ENCODE data around the gene TMPRSS4. TPM values are rescaled to one million over a fixed set of nuclear protein-coding genes. Genes with fewer than 3 reads are reported as not detected.
A peak's percentile ranks its signal among the peaks of the same experiment; 100 is the strongest.

The TMPRSS4 gene
- total RNA-seq, 2 donors from 2014 or later = not detected

DNA sequence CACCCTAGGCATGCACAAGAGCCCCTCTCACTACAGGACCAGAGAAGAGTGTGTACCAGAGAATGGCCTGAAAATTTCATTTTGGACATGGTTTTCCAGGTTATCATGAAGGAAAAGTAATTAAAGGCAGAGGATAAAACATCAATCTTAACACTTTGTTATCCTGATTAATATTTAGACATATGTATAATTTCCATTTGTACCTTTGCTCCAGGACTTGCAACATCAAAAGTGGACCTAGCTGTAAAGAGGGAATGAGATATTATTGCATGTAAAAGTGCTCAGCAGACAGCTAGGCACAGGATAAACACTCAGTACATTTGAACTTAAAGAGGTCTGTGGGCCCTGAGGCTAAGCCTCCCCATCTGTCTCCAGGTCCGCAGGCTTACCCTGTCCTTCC lies 77.8 kb downstream of the TMPRSS4 start:
- ATAC-seq (no peak), DNase-seq (no peak)
- Mint-ChIP-seq H3K27me3 (peaks cover 82% of the 10 kb centered on the region), H3K27ac (no peak overlapping the region), H3K36me3 (ENCODE audit: low read depth) (no peaks in the 10 kb centered on the region), H3K4me1 (peaks cover 7% of the 10 kb centered on the region), H3K4me3 (no peak overlapping the region)
- no peaks in the 10 kb centered on the region for H3K9me3 ChIP-seq (ENCODE audit: control insufficient read depth, low read length, poor library complexity, severe bottlenecking)

GRCh38 chr11:118155776-118156530 lies 79.1 kb downstream of the TMPRSS4 start:
- no peak overlapping the region for H3K27ac Mint-ChIP-seq
- H3K36me3 Mint-ChIP-seq (ENCODE audit: low read depth) = no peaks in the 10 kb centered on the region
- peaks cover 73% of the 10 kb centered on the region for H3K27me3 Mint-ChIP-seq
- H3K9me3 ChIP-seq (ENCODE audit: control insufficient read depth, low read length, poor library complexity, severe bottlenecking) = no peaks in the 10 kb centered on the region
- H3K4me3 Mint-ChIP-seq = no peak overlapping the region
- DNase-seq = no peak
- no peak for ATAC-seq
- peaks cover 7% of the 10 kb centered on the region for H3K4me1 Mint-ChIP-seq

- ATAC-seq (peak; percentile 63), DNase-seq (no peak)
- H3K27ac Mint-ChIP-seq = no peak overlapping the region
- H3K9me3 ChIP-seq (ENCODE audit: control insufficient read depth, low read length, poor library complexity, severe bottlenecking) = no peaks in the 10 kb centered on the region
- peaks cover 70% of the 10 kb centered on the region for H3K27me3 Mint-ChIP-seq
- peaks cover 7% of the 10 kb centered on the region for H3K4me1 Mint-ChIP-seq
- peak overlapping the region; percentile 55 for H3K4me3 Mint-ChIP-seq
- no peaks in the 10 kb centered on the region for H3K36me3 Mint-ChIP-seq (ENCODE audit: low read depth)
Measured at GRCh38 chr11:118156531-118157185, 79.8 kb downstream of the TMPRSS4 start.

GRCh38 chr11:118157186-118157895 lies 80.5 kb downstream of the TMPRSS4 start:
- Mint-ChIP-seq H3K4me1 (peaks cover 7% of the 10 kb centered on the region), H3K36me3 (ENCODE audit: low read depth) (no peaks in the 10 kb centered on the region), H3K27ac (no peak overlapping the region), H3K4me3 (no peak overlapping the region), H3K27me3 (peaks cover 69% of the 10 kb centered on the region)
- ATAC-seq = no peak
- no peaks in the 10 kb centered on the region for H3K9me3 ChIP-seq (ENCODE audit: control insufficient read depth, low read length, poor library complexity, severe bottlenecking)
- DNase-seq = no peak

GRCh38 chr11:118161786-118162185 lies 84.9 kb downstream of the TMPRSS4 start:
- Mint-ChIP-seq H3K4me3 (no peak overlapping the region), H3K27ac (no peak overlapping the region), H3K36me3 (ENCODE audit: low read depth) (no peaks in the 10 kb centered on the region), H3K27me3 (peaks cover 54% of the 10 kb centered on the region), H3K4me1 (peaks cover 4% of the 10 kb centered on the region)
- ATAC-seq (no peak), DNase-seq (no peak)
- no peaks in the 10 kb centered on the region for H3K9me3 ChIP-seq (ENCODE audit: control insufficient read depth, low read length, poor library complexity, severe bottlenecking)

DNA sequence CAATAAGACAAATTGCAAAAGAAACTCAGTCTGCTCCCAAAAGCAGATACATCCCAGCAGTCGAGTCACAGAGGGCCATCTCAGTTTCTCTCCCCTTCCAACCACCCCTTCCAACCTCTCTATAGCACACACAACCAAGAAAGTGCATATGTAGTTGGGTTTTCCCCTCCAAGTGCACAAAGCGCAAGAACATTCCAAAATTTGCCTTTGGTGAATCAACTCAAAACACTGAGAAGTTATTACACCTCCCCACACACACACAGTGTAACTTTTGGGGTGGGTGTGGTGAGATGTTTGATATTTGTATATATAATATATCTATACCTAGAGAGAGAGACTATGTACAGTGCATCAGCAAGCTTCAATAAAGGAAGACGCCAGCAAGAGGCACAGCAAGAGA lies 86.0 kb downstream of the TMPRSS4 start:
- ATAC-seq (no peak), DNase-seq (no peak)
- Mint-ChIP-seq H3K4me1 (peaks cover under 1% of the 10 kb centered on the region), H3K36me3 (ENCODE audit: low read depth) (no peaks in the 10 kb centered on the region), H3K4me3 (no peak overlapping the region), H3K27me3 (peaks cover 50% of the 10 kb centered on the region), H3K27ac (no peak overlapping the region)
- no peaks in the 10 kb centered on the region for H3K9me3 ChIP-seq (ENCODE audit: control insufficient read depth, low read length, poor library complexity, severe bottlenecking)

DNA sequence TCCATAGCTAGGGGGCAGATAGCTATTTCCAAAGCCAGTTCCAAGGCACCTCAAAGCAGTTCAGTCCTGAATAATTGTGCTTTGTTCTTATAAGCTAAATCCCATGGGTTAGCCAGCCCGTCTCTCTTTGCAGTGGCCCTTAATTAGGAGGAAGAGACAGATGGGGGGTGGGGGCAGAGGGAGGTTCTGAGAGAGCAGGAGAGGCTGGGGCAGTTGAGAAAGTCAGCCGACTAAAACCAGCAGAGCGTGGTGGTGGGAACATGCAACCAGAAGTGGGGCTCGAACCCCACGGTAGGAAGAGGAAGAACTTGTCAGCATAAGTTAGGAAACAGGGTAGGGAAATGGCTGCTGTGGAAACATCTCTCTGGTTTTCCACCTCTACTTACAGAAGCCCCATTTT lies 86.6 kb downstream of the TMPRSS4 start:
- no peaks in the 10 kb centered on the region for H3K9me3 ChIP-seq (ENCODE audit: control insufficient read depth, low read length, poor library complexity, severe bottlenecking)
- Mint-ChIP-seq H3K4me3 (no peak overlapping the region), H3K4me1 (peaks cover under 1% of the 10 kb centered on the region), H3K36me3 (ENCODE audit: low read depth) (no peaks in the 10 kb centered on the region), H3K27ac (no peak overlapping the region), H3K27me3 (peaks cover 47% of the 10 kb centered on the region)
- ATAC-seq = no peak
- DNase-seq = no peak

DNA sequence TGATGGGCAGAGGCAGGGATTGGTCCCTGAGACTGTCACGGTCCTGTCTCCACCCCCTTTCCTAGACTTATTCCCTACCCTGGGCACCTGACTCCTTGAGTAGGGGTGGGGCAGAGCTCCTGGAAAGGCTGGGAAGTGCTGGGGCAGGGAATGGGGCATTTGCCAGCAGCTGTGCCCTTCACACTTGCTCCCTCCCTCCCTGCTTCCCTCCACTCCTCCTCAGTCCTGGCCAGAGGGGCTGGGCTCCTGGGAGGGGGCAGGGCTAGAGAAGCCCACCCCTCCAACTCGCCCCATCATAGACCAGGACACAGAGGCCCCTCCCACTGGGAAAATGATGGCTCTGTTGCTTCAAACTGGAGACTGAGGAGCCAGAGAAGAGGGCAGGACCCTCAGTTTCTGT lies 88.0 kb downstream of the TMPRSS4 start:
- no peak overlapping the region for H3K27ac Mint-ChIP-seq
- no peaks in the 10 kb centered on the region for H3K36me3 Mint-ChIP-seq (ENCODE audit: low read depth)
- peaks cover 2% of the 10 kb centered on the region for H3K4me1 Mint-ChIP-seq
- H3K4me3 Mint-ChIP-seq = no peak overlapping the region
- no peak for DNase-seq
- no peak for ATAC-seq
- no peaks in the 10 kb centered on the region for H3K9me3 ChIP-seq (ENCODE audit: control insufficient read depth, low read length, poor library complexity, severe bottlenecking)
- peaks cover 42% of the 10 kb centered on the region for H3K27me3 Mint-ChIP-seq

- Mint-ChIP-seq H3K4me1 (peaks cover 7% of the 10 kb centered on the region), H3K27me3 (peaks cover 42% of the 10 kb centered on the region), H3K27ac (no peak overlapping the region), H3K36me3 (ENCODE audit: low read depth) (no peaks in the 10 kb centered on the region), H3K4me3 (no peak overlapping the region)
- DNase-seq (no peak), ATAC-seq (no peak)
- H3K9me3 ChIP-seq (ENCODE audit: control insufficient read depth, low read length, poor library complexity, severe bottlenecking) = no peaks in the 10 kb centered on the region
Measured at GRCh38 chr11:118166641-118167040, 89.8 kb downstream of the TMPRSS4 start.

- H3K36me3 Mint-ChIP-seq (ENCODE audit: low read depth) = no peaks in the 10 kb centered on the region
- H3K27ac Mint-ChIP-seq = no peak overlapping the region
- ATAC-seq (no peak), DNase-seq (no peak)
- peaks cover 8% of the 10 kb centered on the region for H3K4me1 Mint-ChIP-seq
- H3K4me3 Mint-ChIP-seq = no peak overlapping the region
- no peaks in the 10 kb centered on the region for H3K9me3 ChIP-seq (ENCODE audit: control insufficient read depth, low read length, poor library complexity, severe bottlenecking)
- H3K27me3 Mint-ChIP-seq = peaks cover 37% of the 10 kb centered on the region
Measured at GRCh38 chr11:118167253-118167652, 90.4 kb downstream of the TMPRSS4 start.

- Mint-ChIP-seq H3K4me3 (no peak overlapping the region), H3K27ac (no peak overlapping the region), H3K4me1 (peaks cover 8% of the 10 kb centered on the region), H3K27me3 (peaks cover 37% of the 10 kb centered on the region), H3K36me3 (ENCODE audit: low read depth) (no peaks in the 10 kb centered on the region)
- no peak for ATAC-seq
- no peak for DNase-seq
- H3K9me3 ChIP-seq (ENCODE audit: control insufficient read depth, low read length, poor library complexity, severe bottlenecking) = no peaks in the 10 kb centered on the region
Measured at GRCh38 chr11:118167906-118168305, 91.0 kb downstream of the TMPRSS4 start.

- H3K4me3 Mint-ChIP-seq = no peak overlapping the region
- no peaks in the 10 kb centered on the region for H3K36me3 Mint-ChIP-seq (ENCODE audit: low read depth)
- peaks cover 35% of the 10 kb centered on the region for H3K27me3 Mint-ChIP-seq
- no peak for ATAC-seq
- H3K27ac Mint-ChIP-seq = no peak overlapping the region
- no peaks in the 10 kb centered on the region for H3K9me3 ChIP-seq (ENCODE audit: control insufficient read depth, low read length, poor library complexity, severe bottlenecking)
- H3K4me1 Mint-ChIP-seq = peaks cover 8% of the 10 kb centered on the region
- no peak for DNase-seq
Measured at GRCh38 chr11:118168316-118168715, 91.4 kb downstream of the TMPRSS4 start.

- ATAC-seq (no peak), DNase-seq (no peak)
- H3K36me3 Mint-ChIP-seq (ENCODE audit: low read depth) = no peaks in the 10 kb centered on the region
- no peaks in the 10 kb centered on the region for H3K9me3 ChIP-seq (ENCODE audit: control insufficient read depth, low read length, poor library complexity, severe bottlenecking)
- H3K4me1 Mint-ChIP-seq = peaks cover 8% of the 10 kb centered on the region
- H3K27me3 Mint-ChIP-seq = peaks cover 30% of the 10 kb centered on the region
- H3K27ac Mint-ChIP-seq = no peak overlapping the region
- H3K4me3 Mint-ChIP-seq = no peak overlapping the region
Measured at GRCh38 chr11:118168751-118169150, 91.9 kb downstream of the TMPRSS4 start.

Data from T-helper 17 cell (primary cell).